NCI-H2171 (cell line): ENCODE data around the gene RNASE13.
"Not testable (repeated sequence)": the region's sequence is repeated elsewhere in the genome, so short reads cannot be mapped to it uniquely, and the experiment has no call there.

Experiments
- DNase-seq: peaks from one replicate; lab custom pipeline; 2025; lab: John Stamatoyannopoulos, UW

Gene RNASE13

DNA sequence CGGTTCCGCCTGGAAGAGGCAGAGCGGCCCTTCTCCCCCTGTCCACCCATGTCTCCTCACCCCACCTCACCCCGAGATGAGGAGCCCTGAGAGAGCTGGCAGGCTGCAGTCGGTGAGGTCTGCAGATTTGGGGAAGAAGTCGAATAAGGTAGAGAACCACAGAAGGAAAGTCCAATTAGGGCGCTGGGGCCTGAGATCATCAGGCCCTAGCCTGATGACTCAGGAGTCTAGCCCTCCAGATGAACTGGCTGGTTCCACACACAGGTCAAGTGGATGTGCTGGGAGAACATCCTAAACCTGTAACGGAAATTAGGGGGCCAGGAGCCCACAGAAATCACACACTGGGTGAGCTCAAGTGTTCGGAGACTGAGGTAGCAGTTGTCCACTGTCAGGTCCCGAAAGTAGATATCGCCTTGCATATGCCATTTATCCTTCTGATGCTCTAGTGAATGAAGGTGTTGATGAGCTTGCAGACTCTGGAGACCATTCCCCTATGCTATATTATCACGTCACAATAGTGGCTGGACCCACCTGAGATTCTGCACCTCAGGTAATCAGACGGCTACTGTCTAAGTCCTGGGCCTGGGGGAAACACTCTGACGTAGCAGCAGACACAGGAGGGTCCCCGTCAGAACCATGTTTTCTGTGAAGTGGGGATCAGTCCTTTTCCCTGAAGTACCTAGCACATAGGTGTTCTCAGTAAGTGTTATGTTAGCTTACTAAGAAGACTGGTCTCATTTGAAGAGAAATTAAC lies 45.7 kb downstream of the RNASE13 start:
- no peak for DNase-seq

DNA sequence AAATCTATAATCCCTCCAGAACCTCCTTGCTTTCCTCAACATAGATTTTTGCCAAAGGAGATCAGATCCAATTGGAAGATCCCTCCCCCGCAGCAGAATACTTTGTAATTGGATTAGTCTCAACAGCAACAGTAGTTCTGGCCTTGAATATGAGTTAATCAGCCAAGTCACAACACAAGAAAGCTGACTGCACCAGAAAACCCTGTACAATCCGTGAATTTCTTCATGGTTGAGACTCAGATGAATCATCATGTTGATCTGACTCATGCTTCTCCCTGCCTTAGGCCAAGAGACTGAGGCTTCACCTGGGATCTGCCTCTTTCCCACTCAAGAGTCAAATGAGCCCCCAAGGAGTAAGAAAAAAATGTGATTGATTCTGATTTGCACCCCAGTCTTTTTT lies 47.8 kb downstream of the RNASE13 start:
- no peak for DNase-seq

DNA sequence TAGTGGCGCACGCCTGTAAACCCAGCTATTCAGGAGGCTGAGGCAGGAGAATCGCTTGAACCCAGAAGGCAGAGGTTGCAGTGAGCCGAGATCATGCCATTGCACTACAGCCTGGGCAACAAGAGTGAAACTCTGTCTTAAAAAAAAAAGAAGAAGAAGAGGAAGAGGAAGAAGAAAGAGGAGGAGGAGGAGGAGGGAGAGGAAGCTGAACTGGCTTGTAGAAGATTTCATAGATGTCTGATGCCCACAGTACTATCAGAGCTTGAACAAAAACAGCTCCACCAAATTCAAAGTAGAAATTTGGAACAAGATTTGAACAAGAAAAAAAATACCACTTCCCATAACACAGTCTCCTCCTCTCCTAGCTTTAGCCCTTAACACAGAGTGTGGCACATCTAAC lies 49.0 kb downstream of the RNASE13 start:
- DNase-seq = not testable (repeated sequence)
